Kidney tubule cell (primary cell): ENCODE results near the gene SELPLG.
"Not testable (repeated sequence)": the region's sequence is repeated elsewhere in the genome, so short reads cannot be mapped to it uniquely, and the experiment has no call there.

ENCODE experiments used
- DNase-seq: peaks from one replicate; pipeline ENCODE4 v3.0.0-alpha.2; 2018; ENCODE audit warnings: low spot score

SELPLG gene

GRCh38 chr12:108589028-108589839 lies 44.5 kb downstream of the SELPLG start:
- DNase-seq: peak; percentile 3

- DNase-seq: no peak
Measured at GRCh38 chr12:108587826-108588225, 45.9 kb downstream of the SELPLG start.

GRCh38 chr12:108586306-108586705 lies 47.4 kb downstream of the SELPLG start:
- no peak for DNase-seq

GRCh38 chr12:108585864-108586263 lies 47.8 kb downstream of the SELPLG start:
- no peak for DNase-seq

GRCh38 chr12:108584456-108585065 lies 49.1 kb downstream of the SELPLG start:
- no peak for DNase-seq

- DNase-seq: no peak
Measured at GRCh38 chr12:108583991-108584390, 49.7 kb downstream of the SELPLG start.

GRCh38 chr12:108582978-108583770 lies 50.5 kb downstream of the SELPLG start:
- DNase-seq: no peak

- DNase-seq: no peak
Measured at GRCh38 chr12:108582509-108582908, 51.2 kb downstream of the SELPLG start.

GRCh38 chr12:108581311-108582227 lies 52.1 kb downstream of the SELPLG start:
- no peak for DNase-seq

GRCh38 chr12:108580531-108580930 lies 53.2 kb downstream of the SELPLG start:
- DNase-seq: no peak

- DNase-seq: no peak
Measured at GRCh38 chr12:108578813-108579212, 54.9 kb downstream of the SELPLG start.

- no peak for DNase-seq
Measured at GRCh38 chr12:108578264-108578663, 55.4 kb downstream of the SELPLG start.

GRCh38 chr12:108577458-108577857 lies 56.2 kb downstream of the SELPLG start:
- DNase-seq: no peak

- DNase-seq: peak; percentile 58
Measured at GRCh38 chr12:108576660-108577234, 56.9 kb downstream of the SELPLG start.

GRCh38 chr12:108575199-108575912 lies 58.3 kb downstream of the SELPLG start:
- DNase-seq: no peak

GRCh38 chr12:108574276-108574675 lies 59.4 kb downstream of the SELPLG start:
- not testable (repeated sequence) for DNase-seq

- DNase-seq: no peak
Measured at GRCh38 chr12:108573317-108573716, 60.4 kb downstream of the SELPLG start.

GRCh38 chr12:108572166-108572790 lies 61.4 kb downstream of the SELPLG start:
- peak; percentile 38 for DNase-seq
